IMR-90 (cell line): ENCODE measurements around the gene A1BG. TPM values are rescaled to one million over a fixed set of nuclear protein-coding genes. Genes with fewer than 3 reads are reported as not detected.

Experiments
- ATAC-seq: fragments of 200-7000 bp; cut with Tn5 transposase; 2 replicates; pipeline ENCODE4 v1.9.1; 2020; ENCODE audit warnings: low read depth, mild to moderate bottlenecking, moderate library complexity
- BruUV-seq: library from RNA; stranded (reverse); fragments of 400-500 nt; replicated peaks from 2 replicates; lab custom pipeline; 2021; lab: Mats Ljungman, UMichigan
- CTCF ChIA-PET: fragments of 300-600 bp; formaldehyde crosslinking; extraction: SDS; loops from one replicate; lab custom pipeline; 2021; ENCODE audit warnings: antibody characterized with exemption; lab: Yijun Ruan, JAX
- POLR2A ChIA-PET: fragments of 300-600 bp; sonication (Branson Sonifier 250); formaldehyde crosslinking; loops from one replicate; lab custom pipeline; 2022; ENCODE audit warnings: antibody characterized with exemption; ENCODE audit not compliant: unreplicated experiment; lab: Charles Lee
- DNase-seq: peaks from one replicate; pipeline ENCODE4 v3.0.0; 2013
- H2AFZ ChIP-seq: replicated peaks from 2 replicates; pipeline ENCODE3; 2013; ENCODE audit warnings: low read length, mild to moderate bottlenecking; ENCODE audit not compliant: poor library complexity
- H2AK5ac ChIP-seq: 2 replicates; pipeline ENCODE4 v1.6.1; 2013; ENCODE audit warnings: low read depth, low read length, inconsistent platforms
- H2AK9ac ChIP-seq: replicated peaks from 2 replicates; pipeline ENCODE3; 2013; ENCODE audit warnings: mild to moderate bottlenecking, low read depth, low read length, moderate library complexity; ENCODE audit not compliant: poor library complexity
- H2BK120ac ChIP-seq: 2 replicates; pipeline ENCODE4 v1.6.1; 2013; ENCODE audit warnings: low read depth, low read length, inconsistent platforms
- H2BK15ac ChIP-seq: 3 replicates; pipeline ENCODE4 v1.6.1; 2013; ENCODE audit warnings: low read depth, low read length, inconsistent platforms
- H2BK20ac ChIP-seq: 2 replicates; pipeline ENCODE4 v1.6.1; 2013; ENCODE audit warnings: low read depth, mild to moderate bottlenecking, inconsistent platforms, low read length, moderate library complexity
- H2BK5ac ChIP-seq: 2 replicates; pipeline ENCODE4 v1.6.1; 2013; ENCODE audit warnings: mild to moderate bottlenecking, low read depth, low read length, inconsistent platforms; ENCODE audit not compliant: poor library complexity, severe bottlenecking
- H3K14ac ChIP-seq: replicated peaks from 2 replicates; pipeline ENCODE4 v1.6.1; 2013; ENCODE audit warnings: low read depth, low read length, inconsistent platforms
- H3K18ac ChIP-seq: 2 replicates; pipeline ENCODE4 v1.6.1; 2013; ENCODE audit warnings: low read depth, low read length, control low read depth
- H3K23ac ChIP-seq: 2 replicates; pipeline ENCODE4 v1.6.1; 2013; ENCODE audit warnings: low read depth, low read length, inconsistent platforms
- H3K27ac ChIP-seq: 2 replicates; pipeline ENCODE4 v1.5.1; 2013; ENCODE audit warnings: mild to moderate bottlenecking, control low read depth, low read length; ENCODE audit not compliant: insufficient read depth
- H3K27me3 ChIP-seq: 2 replicates; pipeline ENCODE4 v1.6.1; 2013; ENCODE audit warnings: low read length; ENCODE audit not compliant: control insufficient read depth, insufficient read depth
- H3K36me3 ChIP-seq: 2 replicates; pipeline ENCODE4 v1.6.1; 2013; ENCODE audit warnings: low read length, mixed read lengths; ENCODE audit not compliant: control insufficient read depth, insufficient read depth
- H3K4ac ChIP-seq: 2 replicates; pipeline ENCODE4 v1.6.1; 2013; ENCODE audit warnings: low read depth, low read length, inconsistent platforms
- H3K4me1 ChIP-seq: 2 replicates; pipeline ENCODE4 v1.6.1; 2013; ENCODE audit warnings: low read length, mixed read lengths; ENCODE audit not compliant: control insufficient read depth, insufficient read depth
- H3K4me2 ChIP-seq: 2 replicates; pipeline ENCODE4 v1.6.1; 2013; ENCODE audit warnings: low read depth, mild to moderate bottlenecking, control low read depth, low read length, moderate library complexity
- H3K4me3 ChIP-seq: 2 replicates; pipeline ENCODE4 v1.5.1; 2013; ENCODE audit warnings: low read depth, mild to moderate bottlenecking, control low read depth, low read length, moderate library complexity; ENCODE audit not compliant: insufficient read depth
- H3K56ac ChIP-seq: 2 replicates; pipeline ENCODE4 v1.6.1; 2013; ENCODE audit warnings: low read length, inconsistent platforms; ENCODE audit not compliant: insufficient read depth; ENCODE audit errors: extremely low read depth
- H3K79me1 ChIP-seq, 2 experiments: 2 replicates each; pipeline ENCODE4 v1.6.1; 2013; ENCODE audit warnings: low read length in 2 of 2, inconsistent platforms in 1 of 2, low read depth in 1 of 2
- H3K9ac ChIP-seq: 2 replicates; pipeline ENCODE4 v1.6.1; 2013; ENCODE audit warnings: low read depth, low read length, control low read depth
- H3K9me1 ChIP-seq: 2 replicates; pipeline ENCODE4 v1.6.1; 2013; ENCODE audit warnings: low read length, inconsistent platforms; ENCODE audit not compliant: insufficient read depth
- H3K9me3 ChIP-seq: 2 replicates; pipeline ENCODE4 v1.6.1; 2013; ENCODE audit warnings: low read length; ENCODE audit not compliant: control insufficient read depth, insufficient read depth
- H4K20me1 ChIP-seq: 2 replicates; pipeline ENCODE4 v1.6.1; 2013; ENCODE audit warnings: low read length, inconsistent platforms; ENCODE audit not compliant: insufficient read depth
- H4K5ac ChIP-seq: 2 replicates; pipeline ENCODE4 v1.6.1; 2013; ENCODE audit warnings: mild to moderate bottlenecking, low read depth, low read length, control low read depth
- H4K8ac ChIP-seq, 2 experiments: 2 replicates each; pipeline ENCODE4 v1.6.1; 2013; ENCODE audit warnings: low read depth in 2 of 2, low read length in 2 of 2, control low read depth in 1 of 2, inconsistent platforms in 1 of 2
- H4K91ac ChIP-seq: 2 replicates; pipeline ENCODE4 v1.6.1; 2013; ENCODE audit warnings: low read depth, low read length, inconsistent platforms; ENCODE audit not compliant: insufficient read depth
- BHLHE40 ChIP-seq: fragments of 150-350 bp; IDR thresholded peaks from 2 replicates; pipeline ENCODE4 v1.6.1; 2016; ENCODE audit warnings: mild to moderate bottlenecking, low read depth, low read length
- CEBPB ChIP-seq: IDR thresholded peaks from 2 replicates; pipeline ENCODE4 v1.6.1; 2012; ENCODE audit warnings: low read depth, low read length, improper control_type of control experiment
- CHD1 ChIP-seq: IDR thresholded peaks from 2 replicates; pipeline ENCODE4 v1.6.1; 2012; ENCODE audit warnings: low read depth, low read length, improper control_type of control experiment
- CTCF ChIP-seq: conservative IDR thresholded peaks from 2 replicates; pipeline ENCODE4 v1.5.1; 2012; ENCODE audit warnings: mild to moderate bottlenecking, low read depth, low read length, improper control_type of control experiment
- ELK1 ChIP-seq: fragments of 150-350 bp; IDR thresholded peaks from 2 replicates; pipeline ENCODE4 v1.6.1; 2016; ENCODE audit warnings: low read depth, mild to moderate bottlenecking, low read length, moderate library complexity, borderline replicate concordance
- FOS ChIP-seq: fragments of 150-350 bp; IDR thresholded peaks from 2 replicates; pipeline ENCODE4 v1.6.1; 2016; ENCODE audit warnings: low read depth, low read length
- MAFK ChIP-seq: IDR thresholded peaks from 2 replicates; pipeline ENCODE4 v1.6.1; 2012; ENCODE audit warnings: low read depth, low read length, improper control_type of control experiment
- MAZ ChIP-seq: IDR thresholded peaks from 2 replicates; pipeline ENCODE4 v1.6.1; 2012; ENCODE audit warnings: low read depth, mild to moderate bottlenecking, low read length, improper control_type of control experiment, moderate library complexity, borderline replicate concordance
- MXI1 ChIP-seq: IDR thresholded peaks from 2 replicates; pipeline ENCODE4 v1.6.1; 2012; ENCODE audit warnings: low read depth, mild to moderate bottlenecking, low read length, moderate library complexity, borderline replicate concordance
- NFE2L2 ChIP-seq: fragments of 150-350 bp; IDR thresholded peaks from 2 replicates; pipeline ENCODE4 v1.6.1; 2016; ENCODE audit warnings: low read depth, mild to moderate bottlenecking, low read length
- RAD21 ChIP-seq: IDR thresholded peaks from 2 replicates; pipeline ENCODE4 v1.6.1; 2012; ENCODE audit warnings: low read length, improper control_type of control experiment
- RCOR1 ChIP-seq: IDR thresholded peaks from 2 replicates; pipeline ENCODE4 v1.6.1; 2012; ENCODE audit warnings: mild to moderate bottlenecking, low read length, improper control_type of control experiment; ENCODE audit not compliant: insufficient replicate concordance
- RFX5 ChIP-seq: IDR thresholded peaks from 2 replicates; pipeline ENCODE4 v1.8.0; 2012; ENCODE audit warnings: low read depth, mild to moderate bottlenecking, low read length, moderate library complexity
- SMC3 ChIP-seq: fragments of 150-350 bp; IDR thresholded peaks from 2 replicates; pipeline ENCODE4 v1.6.1; 2016; ENCODE audit warnings: low read depth, mild to moderate bottlenecking, antibody characterized with exemption, low read length, moderate library complexity
- WGBS, 2 experiments: methylation state at CpG; one replicate each; pipeline versions ENCODE4 v1.1.5 to v1.1.7; 2013; ENCODE audit warnings: missing lambda C conversion rate in 2 of 2; ENCODE audit not compliant: insufficient read length in 1 of 2; ENCODE audit errors: extremely low coverage in 2 of 2; 5-methylcytosine and 5-hydroxymethylcytosine counted together
- dilution Hi-C: fragments of 300-500 bp; cut with HindIII; formaldehyde crosslinking; loops from one replicate; pipeline ENCODE4 v1.14.3; 2018; ENCODE audit warnings: low sequenced_read_pairs; ENCODE audit not compliant: unreplicated experiment
- in situ Hi-C: fragments of 300-500 bp; cut with MboI; formaldehyde crosslinking; loops from 3 replicates; pipeline ENCODE4 v1.14.3; 2019; ENCODE audit warnings: low sequenced_read_pairs, inconsistent platforms, mixed read lengths
- intact Hi-C: fragments of 100-400 bp; cut with micrococcal nuclease; formaldehyde crosslinking; loops from 2 replicates; pipeline ENCODE4 v1.10.0; 2022
- polyA plus RNA-seq, 3 experiments: library from polyadenylated mRNA; depleted of rRNA; stranded (reverse); fragments of >200 nt; gene quantifications; 2 replicates each; pipeline ENCODE4 v1.2.3, GENCODE V29; 2012; ENCODE audit warnings: low replicate concordance in 1 of 3
- total RNA-seq: library from RNA; depleted of rRNA; stranded (reverse); fragments of >200 nt; gene quantifications from 2 replicates; pipeline ENCODE4 v1.2.3, GENCODE V29; 2012
- TF ChIP-seq, protein P1 (sequence below): fragments of 150-350 bp; IDR thresholded peaks from 2 replicates; pipeline ENCODE4 v1.6.1; 2017; ENCODE audit warnings: mild to moderate bottlenecking, antibody characterized with exemption, low read length, low read depth

The A1BG gene
- total and polyA plus RNA-seq, 2 of the 4 experiments (the other 2 are of a cell fraction): 4.5 to 54.5 TPM

DNA sequence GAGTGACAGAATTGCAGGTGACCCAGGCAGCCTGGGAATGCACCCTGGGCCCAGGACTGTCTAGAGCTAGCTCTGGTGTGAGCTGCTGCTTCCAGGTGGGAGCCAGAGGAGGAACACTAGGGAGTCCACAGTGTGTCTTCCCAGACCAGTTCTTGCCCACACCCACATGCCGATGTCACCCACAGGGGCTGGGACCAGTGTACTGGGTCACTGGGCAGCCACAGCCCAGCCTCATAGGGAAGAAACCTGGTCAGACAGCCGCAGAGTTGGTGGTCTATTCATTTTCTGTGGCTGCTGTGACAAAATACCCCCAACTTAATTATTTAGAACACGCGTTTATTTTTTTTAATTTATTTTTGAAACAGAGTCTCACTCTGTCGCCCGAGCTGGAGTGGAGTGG lies 45.3 kb upstream of the A1BG start:
- peaks cover 0 to 24% of the 10 kb centered on the region in 2 experiments; a peak in 2 of 4 replicates for H3K79me1 ChIP-seq
- H4K5ac ChIP-seq: no peak overlapping the region
- intact Hi-C loops: no loop called here
- no peak for ATAC-seq
- no peak overlapping the region for H2BK120ac ChIP-seq
- BruUV-seq: no TSS peak
- no peak overlapping the region for H3K4ac ChIP-seq
- no peak overlapping the region for H3K9ac ChIP-seq
- H2BK15ac ChIP-seq: no peak overlapping the region
- no peaks in the 10 kb centered on the region for H3K9me3 ChIP-seq
- H4K8ac ChIP-seq: no peak overlapping the region
- H3K56ac ChIP-seq: no peak overlapping the region
- in situ Hi-C loops: no loop called here
- H2AFZ ChIP-seq: no peak overlapping the region
- H2BK20ac ChIP-seq: no peak overlapping the region
- no peak for DNase-seq
- ChIA-PET POLR2A (no interaction called here), CTCF (no interaction called here)
- no peak overlapping the region for H2AK5ac ChIP-seq
- no peak overlapping the region for H3K14ac ChIP-seq
- no peak overlapping the region for H3K18ac ChIP-seq
- no peak overlapping the region for H4K91ac ChIP-seq
- H2BK5ac ChIP-seq: no peak overlapping the region
- TF ChIP-seq BHLHE40 (no peak), CTCF (no peak), FOS (no peak), CHD1 (no peak), MAFK (no peak), RCOR1 (no peak), MAZ (no peak), CEBPB (no peak), SMC3 (no peak), ELK1 (no peak), NFE2L2 (no peak), MXI1 (no peak), RAD21 (no peak), RFX5 (no peak)
- TF ChIP-seq, protein P1, sequence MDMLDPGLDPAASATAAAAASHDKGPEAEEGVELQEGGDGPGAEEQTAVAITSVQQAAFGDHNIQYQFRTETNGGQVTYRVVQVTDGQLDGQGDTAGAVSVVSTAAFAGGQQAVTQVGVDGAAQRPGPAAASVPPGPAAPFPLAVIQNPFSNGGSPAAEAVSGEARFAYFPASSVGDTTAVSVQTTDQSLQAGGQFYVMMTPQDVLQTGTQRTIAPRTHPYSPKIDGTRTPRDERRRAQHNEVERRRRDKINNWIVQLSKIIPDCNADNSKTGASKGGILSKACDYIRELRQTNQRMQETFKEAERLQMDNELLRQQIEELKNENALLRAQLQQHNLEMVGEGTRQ: no peak
- H3K4me2 ChIP-seq: no peak overlapping the region
- H3K9me1 ChIP-seq: no peaks in the 10 kb centered on the region
- H3K27me3 ChIP-seq: no peaks in the 10 kb centered on the region
- H3K27ac ChIP-seq: no peak overlapping the region
- no peak overlapping the region for H2AK9ac ChIP-seq
- peaks cover 17% of the 10 kb centered on the region for H3K36me3 ChIP-seq
- H3K4me3 ChIP-seq: no peak overlapping the region
- H4K20me1 ChIP-seq: peaks cover 15% of the 10 kb centered on the region
- dilution Hi-C loops: no loop called here
- WGBS, 2 experiments: no CpG with 5 or more reads among the region's 6 CpGs
- H3K23ac ChIP-seq: no peak overlapping the region
- H3K4me1 ChIP-seq: peaks cover 5% of the 10 kb centered on the region
